ENCODE measurements around the gene SLC2A1.

DNA sequence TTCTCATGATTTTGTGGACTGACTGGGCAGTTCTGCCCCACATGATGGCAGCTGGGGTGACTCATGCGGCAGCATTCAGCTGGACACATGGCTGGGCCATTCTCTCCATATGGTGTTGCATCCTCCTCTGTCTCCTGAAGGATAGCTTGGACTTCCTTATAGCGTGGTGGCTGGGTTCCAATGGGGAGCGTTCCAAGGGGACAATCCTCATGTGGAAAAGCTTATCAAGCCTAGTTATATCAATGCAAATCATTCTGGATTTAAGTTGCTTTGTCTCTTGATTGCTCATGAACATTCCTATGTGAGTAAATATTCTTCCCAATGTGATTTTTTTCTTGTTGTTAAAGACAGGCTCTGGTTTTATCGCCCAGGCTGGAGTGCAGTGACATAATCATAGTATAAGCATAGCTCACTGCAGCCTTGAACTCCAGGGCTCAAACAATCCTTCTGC, 13.2 kb upstream of the SLC2A1 start:
- TF ChIP-seq, protein P1, sequence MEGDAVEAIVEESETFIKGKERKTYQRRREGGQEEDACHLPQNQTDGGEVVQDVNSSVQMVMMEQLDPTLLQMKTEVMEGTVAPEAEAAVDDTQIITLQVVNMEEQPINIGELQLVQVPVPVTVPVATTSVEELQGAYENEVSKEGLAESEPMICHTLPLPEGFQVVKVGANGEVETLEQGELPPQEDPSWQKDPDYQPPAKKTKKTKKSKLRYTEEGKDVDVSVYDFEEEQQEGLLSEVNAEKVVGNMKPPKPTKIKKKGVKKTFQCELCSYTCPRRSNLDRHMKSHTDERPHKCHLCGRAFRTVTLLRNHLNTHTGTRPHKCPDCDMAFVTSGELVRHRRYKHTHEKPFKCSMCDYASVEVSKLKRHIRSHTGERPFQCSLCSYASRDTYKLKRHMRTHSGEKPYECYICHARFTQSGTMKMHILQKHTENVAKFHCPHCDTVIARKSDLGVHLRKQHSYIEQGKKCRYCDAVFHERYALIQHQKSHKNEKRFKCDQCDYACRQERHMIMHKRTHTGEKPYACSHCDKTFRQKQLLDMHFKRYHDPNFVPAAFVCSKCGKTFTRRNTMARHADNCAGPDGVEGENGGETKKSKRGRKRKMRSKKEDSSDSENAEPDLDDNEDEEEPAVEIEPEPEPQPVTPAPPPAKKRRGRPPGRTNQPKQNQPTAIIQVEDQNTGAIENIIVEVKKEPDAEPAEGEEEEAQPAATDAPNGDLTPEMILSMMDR (conservative IDR thresholded peaks at IDR 0.05): no peak
- no peak for TF ChIP-seq ZFX (IDR thresholded peaks at IDR 0.05)

Data from C4-2B (cell line).